HG02943 (cell line): Measurements from ENCODE around the gene TEX264.

Source experiments
- ATAC-seq: cut with Tn5 transposase; IDR thresholded peaks from one replicate; pipeline ENCODE4 v1.9.1; 2021; ENCODE audit warnings: mild to moderate bottlenecking, low read depth, moderate library complexity; ENCODE audit not compliant: unreplicated experiment

The TEX264 gene

GRCh38 chr3:51673802-51674654, 3.0 kb downstream of the TEX264 start:
- ATAC-seq = no peak

- no peak for ATAC-seq
These were observed 4.2 kb downstream of the TEX264 start for GRCh38 chr3:51675201-51675611.

DNA sequence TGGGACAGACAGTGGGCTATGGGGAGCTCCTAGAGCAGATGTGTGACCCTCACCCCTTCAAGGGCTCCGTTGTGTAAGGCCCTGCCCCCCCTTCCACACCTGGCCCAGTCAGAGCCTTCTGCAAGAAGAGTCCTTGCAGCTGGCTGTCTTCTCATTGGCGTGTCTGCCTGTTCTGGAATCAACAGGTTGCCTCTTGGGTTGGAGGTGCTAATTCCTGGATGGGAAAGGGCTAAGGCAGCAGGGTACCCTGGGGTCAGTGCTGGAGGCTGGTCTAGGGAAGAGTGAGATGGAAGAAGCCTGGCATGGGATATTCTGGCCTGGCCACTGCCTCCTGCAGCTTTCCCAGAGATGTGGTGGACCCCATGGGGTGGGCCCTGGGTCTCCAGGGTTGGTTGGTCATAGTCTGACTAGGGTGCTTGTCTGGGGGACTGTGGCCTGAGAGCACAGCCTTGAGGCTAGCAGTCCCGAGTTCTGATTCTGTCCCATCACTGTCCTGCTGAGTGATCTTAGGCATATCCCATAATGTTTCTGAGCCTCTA, 5.1 kb downstream of the TEX264 start:
- no peak for ATAC-seq

DNA sequence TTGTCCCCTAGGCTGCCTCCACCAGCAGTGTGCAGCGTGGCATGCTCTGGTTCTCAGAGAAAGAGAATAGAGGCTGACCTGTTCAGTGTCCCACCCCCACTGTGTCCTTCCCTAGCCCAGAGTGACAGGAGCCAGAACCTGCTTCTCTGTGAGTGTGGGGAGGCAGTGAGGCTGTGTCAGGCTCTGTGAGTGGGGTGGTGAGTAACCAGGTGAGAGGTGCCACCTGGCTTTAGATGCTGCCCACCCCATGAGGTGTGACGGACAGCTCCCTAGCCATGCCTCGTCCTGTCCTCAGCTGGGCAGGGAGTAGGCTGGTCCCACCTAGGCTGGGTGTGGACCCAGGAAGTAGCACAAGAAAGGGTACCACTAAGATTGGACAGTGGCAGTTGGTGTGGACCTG, 6.3 kb downstream of the TEX264 start:
- no peak for ATAC-seq

GRCh38 chr3:51678186-51678585, 7.1 kb downstream of the TEX264 start:
- ATAC-seq = no peak

GRCh38 chr3:51678641-51679040, 7.6 kb downstream of the TEX264 start:
- no peak for ATAC-seq

- no peak for ATAC-seq
These were observed 8.3 kb downstream of the TEX264 start for GRCh38 chr3:51679318-51679717.

GRCh38 chr3:51679777-51680176, 8.7 kb downstream of the TEX264 start:
- no peak for ATAC-seq

DNA sequence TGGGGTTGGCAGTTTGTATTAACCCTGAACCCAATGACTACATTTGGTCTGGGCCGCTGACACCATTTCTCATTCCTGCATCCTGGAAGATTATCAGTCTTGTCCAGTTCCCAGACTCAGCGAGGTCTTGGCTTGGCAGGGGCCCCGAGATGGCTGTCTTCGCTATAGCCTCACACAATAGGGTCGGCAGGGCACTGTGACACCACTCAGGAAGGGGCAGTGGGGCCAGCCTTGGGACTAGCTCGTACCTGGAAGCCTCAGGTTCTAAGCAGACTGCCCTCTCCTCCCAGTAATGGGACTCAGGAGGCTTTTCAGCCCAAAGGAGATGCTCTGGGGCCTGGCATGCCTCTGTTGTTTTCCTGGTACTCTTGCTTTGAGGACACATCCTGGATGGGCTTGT, 9.1 kb downstream of the TEX264 start:
- no peak for ATAC-seq

GRCh38 chr3:51680663-51681230, 9.7 kb downstream of the TEX264 start:
- ATAC-seq = no peak

DNA sequence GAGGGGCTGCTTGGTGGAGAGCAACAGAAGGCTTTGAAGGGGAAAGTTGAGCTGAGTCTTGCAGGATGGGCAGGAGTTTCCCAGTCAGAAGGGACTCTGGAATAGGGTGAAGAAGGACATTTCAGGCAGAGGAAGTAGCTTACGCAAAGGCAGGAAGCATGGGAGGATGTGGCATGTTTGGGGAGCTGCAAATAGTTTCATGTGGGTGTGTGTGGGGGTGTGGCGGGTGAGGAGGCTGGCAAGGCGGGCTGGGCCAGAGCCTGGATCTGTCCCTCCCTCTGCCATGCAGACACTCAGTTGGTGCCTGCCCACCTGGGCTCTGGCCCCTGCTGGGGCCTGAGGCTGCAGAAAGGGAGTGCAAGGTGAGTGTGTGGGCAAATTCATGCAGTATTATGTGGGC, 10.4 kb downstream of the TEX264 start:
- no peak for ATAC-seq

DNA sequence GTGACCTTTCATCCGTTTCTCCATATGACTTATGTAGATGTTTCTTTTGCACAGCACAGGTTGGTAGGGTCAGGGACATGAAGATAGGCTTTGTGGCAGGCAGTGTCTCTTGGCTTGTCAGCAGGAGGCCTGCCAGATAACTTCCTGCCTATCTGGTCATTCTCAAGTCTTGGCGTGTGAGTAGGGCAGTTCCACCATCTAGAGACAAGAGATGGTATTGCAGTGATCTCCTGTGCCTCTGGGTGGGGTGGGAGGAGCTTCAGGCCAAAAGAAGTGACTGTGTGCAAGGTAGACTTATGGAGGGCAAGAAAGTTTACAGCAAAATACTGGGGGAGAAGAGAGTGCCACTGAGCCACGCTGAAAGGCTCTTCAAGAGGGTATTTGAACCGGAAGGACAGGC, 11.0 kb downstream of the TEX264 start:
- peak; percentile 78 for ATAC-seq

- no peak for ATAC-seq
These were observed 11.5 kb downstream of the TEX264 start for GRCh38 chr3:51682526-51682925.

- ATAC-seq = no peak
These were observed 12.5 kb downstream of the TEX264 start for GRCh38 chr3:51683566-51683965.

GRCh38 chr3:51684971-51685751, 14.1 kb downstream of the TEX264 start:
- ATAC-seq = no peak

DNA sequence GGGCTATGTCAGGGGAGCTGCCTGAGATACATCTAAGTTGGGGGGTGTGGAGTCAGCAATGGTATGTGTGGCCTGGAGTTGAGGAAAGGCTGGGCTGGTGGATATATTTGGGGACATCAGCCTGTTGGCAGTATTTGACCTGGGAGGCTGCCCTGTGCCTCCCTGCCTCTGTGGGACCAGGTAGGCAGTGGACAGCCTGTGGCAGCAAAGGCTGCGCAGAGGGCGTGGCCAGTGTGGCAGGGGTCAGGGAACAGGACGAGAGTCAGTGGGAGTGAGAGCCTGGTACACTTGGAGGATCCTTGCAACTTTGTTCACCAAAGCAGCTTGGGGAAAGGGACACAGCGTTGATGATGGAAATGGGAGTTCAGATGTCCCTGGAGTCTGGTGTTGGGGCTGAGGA, 15.0 kb downstream of the TEX264 start:
- no peak for ATAC-seq

GRCh38 chr3:51686512-51687215, 15.6 kb downstream of the TEX264 start:
- ATAC-seq = peak; percentile 65

DNA sequence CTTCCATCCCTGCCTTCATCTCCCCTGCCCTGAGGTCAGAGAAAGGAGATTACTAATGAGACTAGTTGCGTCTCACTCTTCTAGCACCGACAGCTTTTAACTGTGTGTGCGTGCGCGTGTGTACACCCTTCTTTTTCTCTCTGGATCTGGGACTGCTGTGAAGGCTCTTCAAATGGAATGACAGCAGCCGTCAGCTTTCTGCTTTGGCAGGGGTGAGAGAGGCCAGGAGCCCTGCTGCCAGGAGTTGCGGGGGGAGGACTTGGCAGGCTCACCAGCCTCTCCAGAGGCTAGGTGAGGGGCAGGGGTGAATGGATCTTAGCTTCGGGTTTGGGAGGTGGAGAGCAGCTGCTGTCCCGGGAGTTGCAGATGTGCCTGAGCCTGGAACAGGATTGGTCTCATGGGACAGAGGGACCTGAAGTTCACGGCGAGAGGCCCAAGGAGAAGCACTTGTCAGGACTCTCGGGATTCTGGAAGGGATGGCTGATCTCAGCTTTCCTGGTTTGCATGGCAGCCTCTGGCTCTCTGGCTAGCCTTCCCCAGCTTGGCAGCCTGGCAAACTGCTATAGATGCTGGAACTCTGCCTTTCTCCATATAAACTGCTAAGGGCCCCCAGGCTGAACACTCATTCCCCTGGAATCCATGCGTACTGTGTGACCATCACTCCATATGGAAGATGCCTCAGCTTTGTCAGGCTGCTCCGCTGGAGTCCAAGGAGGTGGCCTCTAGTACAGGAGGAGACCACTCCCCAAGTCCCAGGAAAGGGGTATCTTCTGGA, 16.6 kb downstream of the TEX264 start:
- no peak for ATAC-seq

GRCh38 chr3:51688206-51688600, 17.2 kb downstream of the TEX264 start:
- no peak for ATAC-seq

DNA sequence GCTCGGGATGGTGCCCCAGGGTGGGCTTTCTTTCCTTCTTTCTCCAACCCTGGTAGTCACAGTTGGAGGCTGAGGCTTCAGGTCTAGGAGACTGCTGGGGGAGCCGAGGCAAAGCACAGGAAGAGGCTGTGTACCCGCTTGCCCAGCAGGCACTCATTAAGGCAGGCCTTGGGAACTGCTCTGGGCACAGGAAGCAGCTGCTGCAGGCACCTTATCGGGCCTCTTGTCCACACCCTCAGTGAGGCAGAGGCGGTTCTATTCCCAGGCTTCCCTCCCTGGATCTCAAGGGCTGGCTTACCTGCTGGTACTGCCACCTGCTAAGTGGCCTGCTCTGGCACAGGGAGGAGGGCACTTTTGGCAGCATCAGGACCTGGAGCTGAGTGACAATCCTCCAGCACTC, 20.0 kb downstream of the TEX264 start:
- ATAC-seq = no peak
